ENCODE data around the gene CACNG3.

GRCh38 chr16:24319126-24319814, 63.1 kb downstream of the CACNG3 start:
- no peak for TF ChIP-seq CTCF (conservative IDR thresholded peaks at IDR 0.05)
- TF ChIP-seq ZFX (IDR thresholded peaks at IDR 0.05): no peak

All from C4-2B (cell line).